IMR-90 (cell line): Measurements from ENCODE around the gene RAB19. TPM values are rescaled to one million over a fixed set of nuclear protein-coding genes. Genes with fewer than 3 reads are reported as not detected.

ENCODE experiments used
- ATAC-seq: fragments of 200-7000 bp; cut with Tn5 transposase; 2 replicates; pipeline ENCODE4 v1.9.1; 2020; ENCODE audit warnings: low read depth, mild to moderate bottlenecking, moderate library complexity
- BruUV-seq: library from RNA; stranded (reverse); fragments of 400-500 nt; replicated peaks from 2 replicates; lab custom pipeline; 2021; lab: Mats Ljungman, UMichigan
- CTCF ChIA-PET: fragments of 300-600 bp; formaldehyde crosslinking; extraction: SDS; loops from one replicate; lab custom pipeline; 2021; ENCODE audit warnings: antibody characterized with exemption; lab: Yijun Ruan, JAX
- POLR2A ChIA-PET: fragments of 300-600 bp; sonication (Branson Sonifier 250); formaldehyde crosslinking; loops from one replicate; lab custom pipeline; 2022; ENCODE audit warnings: antibody characterized with exemption; ENCODE audit not compliant: unreplicated experiment; lab: Charles Lee
- DNase-seq: peaks from one replicate; pipeline ENCODE4 v3.0.0; 2013
- H2AFZ ChIP-seq: replicated peaks from 2 replicates; pipeline ENCODE3; 2013; ENCODE audit warnings: low read length, mild to moderate bottlenecking; ENCODE audit not compliant: poor library complexity
- H2AK5ac ChIP-seq: 2 replicates; pipeline ENCODE4 v1.6.1; 2013; ENCODE audit warnings: low read depth, low read length, inconsistent platforms
- H2AK9ac ChIP-seq: replicated peaks from 2 replicates; pipeline ENCODE3; 2013; ENCODE audit warnings: mild to moderate bottlenecking, low read depth, low read length, moderate library complexity; ENCODE audit not compliant: poor library complexity
- H2BK120ac ChIP-seq: 2 replicates; pipeline ENCODE4 v1.6.1; 2013; ENCODE audit warnings: low read depth, low read length, inconsistent platforms
- H2BK15ac ChIP-seq: 3 replicates; pipeline ENCODE4 v1.6.1; 2013; ENCODE audit warnings: low read depth, low read length, inconsistent platforms
- H2BK20ac ChIP-seq: 2 replicates; pipeline ENCODE4 v1.6.1; 2013; ENCODE audit warnings: low read depth, mild to moderate bottlenecking, inconsistent platforms, low read length, moderate library complexity
- H2BK5ac ChIP-seq: 2 replicates; pipeline ENCODE4 v1.6.1; 2013; ENCODE audit warnings: mild to moderate bottlenecking, low read depth, low read length, inconsistent platforms; ENCODE audit not compliant: poor library complexity, severe bottlenecking
- H3K14ac ChIP-seq: replicated peaks from 2 replicates; pipeline ENCODE4 v1.6.1; 2013; ENCODE audit warnings: low read depth, low read length, inconsistent platforms
- H3K18ac ChIP-seq: 2 replicates; pipeline ENCODE4 v1.6.1; 2013; ENCODE audit warnings: low read depth, low read length, control low read depth
- H3K23ac ChIP-seq: 2 replicates; pipeline ENCODE4 v1.6.1; 2013; ENCODE audit warnings: low read depth, low read length, inconsistent platforms
- H3K27ac ChIP-seq: 2 replicates; pipeline ENCODE4 v1.5.1; 2013; ENCODE audit warnings: mild to moderate bottlenecking, control low read depth, low read length; ENCODE audit not compliant: insufficient read depth
- H3K27me3 ChIP-seq: 2 replicates; pipeline ENCODE4 v1.6.1; 2013; ENCODE audit warnings: low read length; ENCODE audit not compliant: control insufficient read depth, insufficient read depth
- H3K36me3 ChIP-seq: 2 replicates; pipeline ENCODE4 v1.6.1; 2013; ENCODE audit warnings: low read length, mixed read lengths; ENCODE audit not compliant: control insufficient read depth, insufficient read depth
- H3K4ac ChIP-seq: 2 replicates; pipeline ENCODE4 v1.6.1; 2013; ENCODE audit warnings: low read depth, low read length, inconsistent platforms
- H3K4me1 ChIP-seq: 2 replicates; pipeline ENCODE4 v1.6.1; 2013; ENCODE audit warnings: low read length, mixed read lengths; ENCODE audit not compliant: control insufficient read depth, insufficient read depth
- H3K4me2 ChIP-seq: 2 replicates; pipeline ENCODE4 v1.6.1; 2013; ENCODE audit warnings: low read depth, mild to moderate bottlenecking, control low read depth, low read length, moderate library complexity
- H3K4me3 ChIP-seq: 2 replicates; pipeline ENCODE4 v1.5.1; 2013; ENCODE audit warnings: low read depth, mild to moderate bottlenecking, control low read depth, low read length, moderate library complexity; ENCODE audit not compliant: insufficient read depth
- H3K56ac ChIP-seq: 2 replicates; pipeline ENCODE4 v1.6.1; 2013; ENCODE audit warnings: low read length, inconsistent platforms; ENCODE audit not compliant: insufficient read depth; ENCODE audit errors: extremely low read depth
- H3K79me1 ChIP-seq, 2 experiments: 2 replicates each; pipeline ENCODE4 v1.6.1; 2013; ENCODE audit warnings: low read length in 2 of 2, inconsistent platforms in 1 of 2, low read depth in 1 of 2
- H3K9ac ChIP-seq: 2 replicates; pipeline ENCODE4 v1.6.1; 2013; ENCODE audit warnings: low read depth, low read length, control low read depth
- H3K9me1 ChIP-seq: 2 replicates; pipeline ENCODE4 v1.6.1; 2013; ENCODE audit warnings: low read length, inconsistent platforms; ENCODE audit not compliant: insufficient read depth
- H3K9me3 ChIP-seq: 2 replicates; pipeline ENCODE4 v1.6.1; 2013; ENCODE audit warnings: low read length; ENCODE audit not compliant: control insufficient read depth, insufficient read depth
- H4K20me1 ChIP-seq: 2 replicates; pipeline ENCODE4 v1.6.1; 2013; ENCODE audit warnings: low read length, inconsistent platforms; ENCODE audit not compliant: insufficient read depth
- H4K5ac ChIP-seq: 2 replicates; pipeline ENCODE4 v1.6.1; 2013; ENCODE audit warnings: mild to moderate bottlenecking, low read depth, low read length, control low read depth
- H4K8ac ChIP-seq, 2 experiments: 2 replicates each; pipeline ENCODE4 v1.6.1; 2013; ENCODE audit warnings: low read depth in 2 of 2, low read length in 2 of 2, control low read depth in 1 of 2, inconsistent platforms in 1 of 2
- H4K91ac ChIP-seq: 2 replicates; pipeline ENCODE4 v1.6.1; 2013; ENCODE audit warnings: low read depth, low read length, inconsistent platforms; ENCODE audit not compliant: insufficient read depth
- BHLHE40 ChIP-seq: fragments of 150-350 bp; IDR thresholded peaks from 2 replicates; pipeline ENCODE4 v1.6.1; 2016; ENCODE audit warnings: mild to moderate bottlenecking, low read depth, low read length
- CEBPB ChIP-seq: IDR thresholded peaks from 2 replicates; pipeline ENCODE4 v1.6.1; 2012; ENCODE audit warnings: low read depth, low read length, improper control_type of control experiment
- CHD1 ChIP-seq: IDR thresholded peaks from 2 replicates; pipeline ENCODE4 v1.6.1; 2012; ENCODE audit warnings: low read depth, low read length, improper control_type of control experiment
- CTCF ChIP-seq: conservative IDR thresholded peaks from 2 replicates; pipeline ENCODE4 v1.5.1; 2012; ENCODE audit warnings: mild to moderate bottlenecking, low read depth, low read length, improper control_type of control experiment
- ELK1 ChIP-seq: fragments of 150-350 bp; IDR thresholded peaks from 2 replicates; pipeline ENCODE4 v1.6.1; 2016; ENCODE audit warnings: low read depth, mild to moderate bottlenecking, low read length, moderate library complexity, borderline replicate concordance
- FOS ChIP-seq: fragments of 150-350 bp; IDR thresholded peaks from 2 replicates; pipeline ENCODE4 v1.6.1; 2016; ENCODE audit warnings: low read depth, low read length
- MAFK ChIP-seq: IDR thresholded peaks from 2 replicates; pipeline ENCODE4 v1.6.1; 2012; ENCODE audit warnings: low read depth, low read length, improper control_type of control experiment
- MAZ ChIP-seq: IDR thresholded peaks from 2 replicates; pipeline ENCODE4 v1.6.1; 2012; ENCODE audit warnings: low read depth, mild to moderate bottlenecking, low read length, improper control_type of control experiment, moderate library complexity, borderline replicate concordance
- MXI1 ChIP-seq: IDR thresholded peaks from 2 replicates; pipeline ENCODE4 v1.6.1; 2012; ENCODE audit warnings: low read depth, mild to moderate bottlenecking, low read length, moderate library complexity, borderline replicate concordance
- NFE2L2 ChIP-seq: fragments of 150-350 bp; IDR thresholded peaks from 2 replicates; pipeline ENCODE4 v1.6.1; 2016; ENCODE audit warnings: low read depth, mild to moderate bottlenecking, low read length
- POLR2A ChIP-seq: IDR thresholded peaks from 2 replicates; pipeline ENCODE4 v1.6.1; 2012; ENCODE audit warnings: mild to moderate bottlenecking, low read depth, low read length
- RAD21 ChIP-seq: IDR thresholded peaks from 2 replicates; pipeline ENCODE4 v1.6.1; 2012; ENCODE audit warnings: low read length, improper control_type of control experiment
- RCOR1 ChIP-seq: IDR thresholded peaks from 2 replicates; pipeline ENCODE4 v1.6.1; 2012; ENCODE audit warnings: mild to moderate bottlenecking, low read length, improper control_type of control experiment; ENCODE audit not compliant: insufficient replicate concordance
- RFX5 ChIP-seq: IDR thresholded peaks from 2 replicates; pipeline ENCODE4 v1.8.0; 2012; ENCODE audit warnings: low read depth, mild to moderate bottlenecking, low read length, moderate library complexity
- SMC3 ChIP-seq: fragments of 150-350 bp; IDR thresholded peaks from 2 replicates; pipeline ENCODE4 v1.6.1; 2016; ENCODE audit warnings: low read depth, mild to moderate bottlenecking, antibody characterized with exemption, low read length, moderate library complexity
- USF2 ChIP-seq: fragments of 150-350 bp; IDR thresholded peaks from 2 replicates; pipeline ENCODE4 v1.6.1; 2017; ENCODE audit warnings: mild to moderate bottlenecking, antibody characterized with exemption, low read length, low read depth
- WGBS, 2 experiments: methylation state at CpG; one replicate each; pipeline versions ENCODE4 v1.1.5 to v1.1.7; 2013; ENCODE audit warnings: missing lambda C conversion rate in 2 of 2; ENCODE audit not compliant: insufficient read length in 1 of 2; ENCODE audit errors: extremely low coverage in 2 of 2; 5-methylcytosine and 5-hydroxymethylcytosine counted together
- dilution Hi-C: fragments of 300-500 bp; cut with HindIII; formaldehyde crosslinking; loops from one replicate; pipeline ENCODE4 v1.14.3; 2018; ENCODE audit warnings: low sequenced_read_pairs; ENCODE audit not compliant: unreplicated experiment
- in situ Hi-C: fragments of 300-500 bp; cut with MboI; formaldehyde crosslinking; loops from 3 replicates; pipeline ENCODE4 v1.14.3; 2019; ENCODE audit warnings: low sequenced_read_pairs, inconsistent platforms, mixed read lengths
- intact Hi-C: fragments of 100-400 bp; cut with micrococcal nuclease; formaldehyde crosslinking; loops from 2 replicates; pipeline ENCODE4 v1.10.0; 2022
- polyA plus RNA-seq, 3 experiments: library from polyadenylated mRNA; depleted of rRNA; stranded (reverse); fragments of >200 nt; gene quantifications; 2 replicates each; pipeline ENCODE4 v1.2.3, GENCODE V29; 2012; ENCODE audit warnings: low replicate concordance in 1 of 3
- total RNA-seq: library from RNA; depleted of rRNA; stranded (reverse); fragments of >200 nt; gene quantifications from 2 replicates; pipeline ENCODE4 v1.2.3, GENCODE V29; 2012

Gene RAB19
- total and polyA plus RNA-seq, 2 of the 4 experiments (the other 2 are of a cell fraction): not detected

DNA sequence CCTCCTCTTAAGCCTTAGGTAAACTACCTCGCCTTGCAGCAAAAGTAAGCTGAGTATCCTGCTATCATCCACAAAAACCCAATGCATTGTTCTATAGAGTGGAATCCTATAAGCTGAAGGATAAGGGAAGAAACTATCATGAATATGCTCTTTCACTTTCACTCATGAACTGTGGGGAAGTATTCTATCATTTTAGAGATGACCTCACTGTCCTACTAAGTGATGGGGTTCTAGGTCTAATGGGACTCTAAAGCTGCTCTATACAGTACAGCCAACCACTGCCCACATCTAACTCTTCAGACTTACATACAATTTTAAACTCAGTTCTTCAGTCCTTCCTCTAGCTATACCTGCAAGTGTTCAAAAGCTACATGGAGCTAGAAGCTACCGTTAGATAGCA lies 59.3 kb downstream of the RAB19 start:
- no peak overlapping the region for H2BK20ac ChIP-seq
- H3K9me3 ChIP-seq: no peaks in the 10 kb centered on the region
- no CpG with 5 or more reads among the region's 2 CpGs for WGBS, 2 experiments
- no peak overlapping the region for H3K56ac ChIP-seq
- H2BK15ac ChIP-seq: no peak overlapping the region
- H3K79me1 ChIP-seq: peaks cover 27 to 34% of the 10 kb centered on the region in 2 experiments
- no peak for ATAC-seq
- no peak overlapping the region for H4K5ac ChIP-seq
- TF ChIP-seq MAZ: no peak
- TF ChIP-seq RFX5: no peak
- TF ChIP-seq MXI1: no peak
- no peak for TF ChIP-seq FOS
- TF ChIP-seq POLR2A: no peak
- no peak for TF ChIP-seq RAD21
- TF ChIP-seq USF2: no peak
- no peak for TF ChIP-seq SMC3
- TF ChIP-seq ELK1: no peak
- TF ChIP-seq RCOR1: no peak
- TF ChIP-seq CHD1: no peak
- TF ChIP-seq CTCF: no peak
- no peak for TF ChIP-seq CEBPB
- TF ChIP-seq NFE2L2: no peak
- TF ChIP-seq MAFK: no peak
- no peak for TF ChIP-seq BHLHE40
- no peak overlapping the region for H3K4ac ChIP-seq
- no peak overlapping the region for H2BK5ac ChIP-seq
- H3K27me3 ChIP-seq: no peaks in the 10 kb centered on the region
- H3K9ac ChIP-seq: no peak overlapping the region
- no peaks in the 10 kb centered on the region for H3K4me1 ChIP-seq
- no peak for DNase-seq
- in situ Hi-C loops (no loop called here), intact Hi-C loops (no loop called here), dilution Hi-C loops (no loop called here)
- H3K4me2 ChIP-seq: no peak overlapping the region
- H3K4me3 ChIP-seq: no peak overlapping the region
- H3K18ac ChIP-seq: no peak overlapping the region
- POLR2A ChIA-PET: no interaction called here
- peaks cover 13% of the 10 kb centered on the region for H4K20me1 ChIP-seq
- no peak overlapping the region for H3K23ac ChIP-seq
- H3K9me1 ChIP-seq: no peaks in the 10 kb centered on the region; the same call in 1 of the 2 replicates
- no peak overlapping the region for H3K27ac ChIP-seq
- H2AK9ac ChIP-seq: no peak overlapping the region
- no peak overlapping the region for H2AK5ac ChIP-seq
- H4K8ac ChIP-seq: no peak overlapping the region
- no peak overlapping the region for H2AFZ ChIP-seq
- peaks cover 40% of the 10 kb centered on the region for H3K36me3 ChIP-seq
- no peak overlapping the region for H2BK120ac ChIP-seq
- no peak overlapping the region for H4K91ac ChIP-seq
- H3K14ac ChIP-seq: no peak overlapping the region
- CTCF ChIA-PET: no interaction called here
- no TSS peak for BruUV-seq
